HEK293T (cell line): Measurements from ENCODE around the gene TENM3.

Experiments used
- BHLHE40 ChIP-seq: fragments of 450-650 bp; IDR thresholded peaks from 2 replicates; pipeline ENCODE4 v1.6.1; 2016; ENCODE audit warnings: mild to moderate bottlenecking, moderate library complexity, borderline replicate concordance
- ELF4 ChIP-seq: fragments of 450-650 bp; IDR thresholded peaks from 2 replicates; pipeline ENCODE4 v1.6.1; 2017; ENCODE audit warnings: antibody characterized with exemption
- FOXM1 ChIP-seq: fragments of 450-650 bp; IDR thresholded peaks from 2 replicates; pipeline ENCODE4 v1.6.1; 2017; ENCODE audit warnings: mild to moderate bottlenecking, borderline replicate concordance
- HDGF ChIP-seq: fragments of 450-650 bp; IDR thresholded peaks from 2 replicates; pipeline ENCODE4 v1.6.1; 2017; ENCODE audit warnings: antibody characterized with exemption, borderline replicate concordance
- NFRKB ChIP-seq: fragments of 450-650 bp; IDR thresholded peaks from 2 replicates; pipeline ENCODE4 v1.6.1; 2016; ENCODE audit warnings: mild to moderate bottlenecking, moderate library complexity
- PKNOX1 ChIP-seq: fragments of 450-650 bp; IDR thresholded peaks from 2 replicates; pipeline ENCODE4 v1.6.1; 2016
- SUZ12 ChIP-seq: fragments of 450-650 bp; IDR thresholded peaks from 2 replicates; pipeline ENCODE4 v1.6.1; 2016; ENCODE audit warnings: mild to moderate bottlenecking

DNA sequence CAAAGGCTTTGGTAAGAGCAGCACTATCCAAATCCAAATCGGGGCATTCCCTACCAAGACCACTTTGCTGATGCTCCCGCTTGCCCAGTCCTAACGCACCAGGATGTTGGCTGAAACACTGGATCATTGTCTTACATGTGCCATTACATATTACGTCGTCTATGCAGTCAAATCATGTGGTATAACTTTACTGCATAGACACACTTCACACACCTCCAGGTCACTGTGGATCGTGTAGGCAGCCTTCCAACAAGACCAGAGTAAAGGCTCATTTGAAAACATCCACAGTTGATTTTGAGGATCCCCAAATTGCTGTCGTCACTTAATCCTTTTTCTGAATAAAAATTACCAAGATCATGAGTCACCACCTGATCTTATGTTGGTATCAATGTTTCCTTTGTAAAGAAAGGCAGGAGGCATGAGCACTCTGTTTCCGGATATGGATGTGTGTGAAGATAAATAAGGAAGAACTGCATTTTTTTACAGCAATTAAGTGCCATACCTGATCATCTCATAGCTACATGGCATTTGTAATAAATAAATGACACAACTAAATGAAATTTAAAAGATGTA is 18.5 kb downstream of the TENM3 start:
- TF ChIP-seq HDGF (no peak), NFRKB (no peak), FOXM1 (no peak), BHLHE40 (no peak), ELF4 (no peak), SUZ12 (no peak), PKNOX1 (no peak)
